ENCODE data around the gene PCDHB5.
"Not testable (repeated sequence)": the region's sequence is repeated elsewhere in the genome, so short reads cannot be mapped to it uniquely, and the experiment has no call there.

DNA sequence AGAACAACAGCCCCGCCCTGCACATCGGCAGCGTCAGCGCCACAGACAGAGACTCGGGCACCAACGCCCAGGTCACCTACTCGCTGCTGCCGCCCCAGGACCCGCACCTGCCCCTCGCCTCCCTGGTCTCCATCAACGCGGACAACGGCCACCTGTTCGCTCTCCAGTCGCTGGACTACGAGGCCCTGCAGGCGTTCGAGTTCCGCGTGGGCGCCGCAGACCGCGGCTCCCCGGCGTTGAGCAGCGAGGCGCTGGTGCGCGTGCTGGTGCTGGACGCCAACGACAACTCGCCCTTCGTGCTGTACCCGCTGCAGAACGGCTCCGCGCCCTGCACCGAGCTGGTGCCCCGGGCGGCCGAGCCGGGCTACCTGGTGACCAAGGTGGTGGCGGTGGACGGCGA lies 38.8 kb upstream of the PCDHB5 start:
- not testable (repeated sequence) for TF ChIP-seq MXI1 (IDR thresholded peaks at IDR 0.05; ENCODE audit: borderline replicate concordance, low read depth, low read length); POLR2A (IDR thresholded peaks at IDR 0.05; ENCODE audit: low read depth, low read length); CEBPB (IDR thresholded peaks at IDR 0.05; ENCODE audit: low read depth, low read length); RAD21 (IDR thresholded peaks at IDR 0.05; ENCODE audit: low read length); RFX5 (IDR thresholded peaks at IDR 0.05; ENCODE audit: low read depth, low read length); MAFK (IDR thresholded peaks at IDR 0.05; ENCODE audit: low read depth, low read length)
- TF ChIP-seq, protein P1, sequence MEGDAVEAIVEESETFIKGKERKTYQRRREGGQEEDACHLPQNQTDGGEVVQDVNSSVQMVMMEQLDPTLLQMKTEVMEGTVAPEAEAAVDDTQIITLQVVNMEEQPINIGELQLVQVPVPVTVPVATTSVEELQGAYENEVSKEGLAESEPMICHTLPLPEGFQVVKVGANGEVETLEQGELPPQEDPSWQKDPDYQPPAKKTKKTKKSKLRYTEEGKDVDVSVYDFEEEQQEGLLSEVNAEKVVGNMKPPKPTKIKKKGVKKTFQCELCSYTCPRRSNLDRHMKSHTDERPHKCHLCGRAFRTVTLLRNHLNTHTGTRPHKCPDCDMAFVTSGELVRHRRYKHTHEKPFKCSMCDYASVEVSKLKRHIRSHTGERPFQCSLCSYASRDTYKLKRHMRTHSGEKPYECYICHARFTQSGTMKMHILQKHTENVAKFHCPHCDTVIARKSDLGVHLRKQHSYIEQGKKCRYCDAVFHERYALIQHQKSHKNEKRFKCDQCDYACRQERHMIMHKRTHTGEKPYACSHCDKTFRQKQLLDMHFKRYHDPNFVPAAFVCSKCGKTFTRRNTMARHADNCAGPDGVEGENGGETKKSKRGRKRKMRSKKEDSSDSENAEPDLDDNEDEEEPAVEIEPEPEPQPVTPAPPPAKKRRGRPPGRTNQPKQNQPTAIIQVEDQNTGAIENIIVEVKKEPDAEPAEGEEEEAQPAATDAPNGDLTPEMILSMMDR (conservative IDR thresholded peaks at IDR 0.05; ENCODE audit: low read depth, low read length): not testable (repeated sequence)
